RWPE2 (cell line): ENCODE data around the gene FARP2.

Experiments
- ATAC-seq: fragments of 200-7000 bp; cut with Tn5 transposase; 3 replicates; pipeline ENCODE4 v1.9.1; 2021; ENCODE audit warnings: low read depth
- DNase-seq: peaks from one replicate; pipeline ENCODE4 v3.0.0-alpha.2; 2020; ENCODE audit warnings: low spot score
- H3K27ac ChIP-seq: fragments of 450-650 bp; 2 replicates; pipeline ENCODE4 v1.5.1; 2017; ENCODE audit warnings: mild to moderate bottlenecking; ENCODE audit not compliant: poor library complexity, severe bottlenecking
- H3K27me3 ChIP-seq: fragments of 250-450 bp; sonication (Bioruptor Pico); 2 replicates; pipeline ENCODE4 v1.5.1; 2021; ENCODE audit warnings: mild to moderate bottlenecking, moderate library complexity; ENCODE audit not compliant: insufficient read depth, poor library complexity, severe bottlenecking
- H3K36me3 ChIP-seq: fragments of 250-450 bp; sonication (Bioruptor Pico); 2 replicates; pipeline ENCODE4 v1.5.1; 2020; ENCODE audit warnings: low read depth, mild to moderate bottlenecking, moderate library complexity
- H3K4me1 ChIP-seq: fragments of 250-450 bp; sonication (Bioruptor Pico); 2 replicates; pipeline ENCODE4 v1.5.1; 2021; ENCODE audit warnings: mild to moderate bottlenecking, moderate library complexity; ENCODE audit not compliant: insufficient read depth, poor library complexity, severe bottlenecking
- H3K4me3 ChIP-seq: fragments of 250-450 bp; sonication (Bioruptor Pico); 2 replicates; pipeline ENCODE4 v1.5.1; 2021; ENCODE audit warnings: mild to moderate bottlenecking, moderate library complexity; ENCODE audit not compliant: severe bottlenecking
- H3K9me3 ChIP-seq: fragments of 250-450 bp; sonication (Bioruptor Pico); 2 replicates; pipeline ENCODE4 v1.5.1; 2021; ENCODE audit warnings: mild to moderate bottlenecking, moderate library complexity; ENCODE audit not compliant: severe bottlenecking
- TF ChIP-seq, protein P1 (sequence below): fragments of 450-650 bp; IDR thresholded peaks from one replicate; pipeline ENCODE4 v1.5.1; 2017; ENCODE audit warnings: mild to moderate bottlenecking, moderate library complexity; ENCODE audit not compliant: poor library complexity, severe bottlenecking

Gene FARP2

GRCh38 chr2:241314226-241315092 is 41.6 kb upstream of the FARP2 start:
- Histone ChIP-seq H3K4me3 (peak overlapping the region; percentile 95), H3K36me3 (peaks cover 33% of the 10 kb centered on the region), H3K4me1 (peaks cover 56% of the 10 kb centered on the region), H3K27me3 (no peaks in the 10 kb centered on the region), H3K9me3 (no peaks in the 10 kb centered on the region), H3K27ac (peak overlapping the region; percentile 83)
- TF ChIP-seq, protein P1, sequence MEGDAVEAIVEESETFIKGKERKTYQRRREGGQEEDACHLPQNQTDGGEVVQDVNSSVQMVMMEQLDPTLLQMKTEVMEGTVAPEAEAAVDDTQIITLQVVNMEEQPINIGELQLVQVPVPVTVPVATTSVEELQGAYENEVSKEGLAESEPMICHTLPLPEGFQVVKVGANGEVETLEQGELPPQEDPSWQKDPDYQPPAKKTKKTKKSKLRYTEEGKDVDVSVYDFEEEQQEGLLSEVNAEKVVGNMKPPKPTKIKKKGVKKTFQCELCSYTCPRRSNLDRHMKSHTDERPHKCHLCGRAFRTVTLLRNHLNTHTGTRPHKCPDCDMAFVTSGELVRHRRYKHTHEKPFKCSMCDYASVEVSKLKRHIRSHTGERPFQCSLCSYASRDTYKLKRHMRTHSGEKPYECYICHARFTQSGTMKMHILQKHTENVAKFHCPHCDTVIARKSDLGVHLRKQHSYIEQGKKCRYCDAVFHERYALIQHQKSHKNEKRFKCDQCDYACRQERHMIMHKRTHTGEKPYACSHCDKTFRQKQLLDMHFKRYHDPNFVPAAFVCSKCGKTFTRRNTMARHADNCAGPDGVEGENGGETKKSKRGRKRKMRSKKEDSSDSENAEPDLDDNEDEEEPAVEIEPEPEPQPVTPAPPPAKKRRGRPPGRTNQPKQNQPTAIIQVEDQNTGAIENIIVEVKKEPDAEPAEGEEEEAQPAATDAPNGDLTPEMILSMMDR, result no peak
- DNase-seq (no peak), ATAC-seq (no peak)

- peak; percentile 83 for ATAC-seq
These were observed 40.8 kb upstream of the FARP2 start, which contains the start of gene HDLBP for GRCh38 chr2:241315093-241315878. TSS of gene HDLBP (minus strand) at chr2:241315672. CDS start at chr2:241266869, 48,803 bp downstream.

DNA sequence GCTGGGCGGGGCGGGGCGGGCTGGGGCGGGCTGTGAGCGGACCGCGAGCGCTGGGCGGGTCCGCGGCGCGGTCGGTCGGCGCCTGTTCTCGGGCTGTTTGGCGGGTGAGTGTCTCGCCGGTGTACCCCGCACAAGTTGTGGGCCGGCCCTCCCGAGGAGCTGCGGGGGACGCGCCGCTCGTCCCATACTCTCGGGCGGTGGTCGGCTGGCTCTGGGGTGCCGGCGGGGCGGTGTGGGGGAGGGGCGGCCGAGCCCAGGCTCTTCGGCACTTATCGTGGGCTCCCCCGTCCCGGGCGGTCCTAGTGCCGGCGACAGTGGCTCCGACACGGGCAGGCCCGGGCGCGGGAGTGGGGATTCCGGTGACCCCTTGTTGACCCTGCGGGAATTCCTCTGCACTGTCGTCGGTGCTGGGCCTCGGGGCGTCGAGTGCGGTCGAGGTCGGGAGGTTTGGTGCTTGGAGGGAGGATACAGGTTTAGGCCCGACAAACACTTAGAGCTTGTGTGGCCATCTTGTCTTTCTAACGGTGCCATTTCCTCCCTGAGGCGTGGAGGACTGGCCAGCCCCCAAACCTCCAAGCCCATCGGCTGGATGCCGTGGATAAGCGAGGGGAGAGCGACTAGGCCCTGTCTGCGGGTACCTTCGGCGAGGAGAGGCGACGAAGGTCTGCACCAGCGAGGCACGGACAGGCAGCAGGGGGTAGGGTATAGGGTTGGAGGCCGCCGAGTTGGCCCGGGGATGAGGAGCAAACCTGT is 40.0 kb upstream of the FARP2 start, which contains the start of gene SEPTIN2:
TSS of gene SEPTIN2 (plus strand) at position 47 of the 753 bp plus-strand sequence. CDS start 8,308 bp downstream, outside the sequence.
- Histone ChIP-seq H3K4me3 (peak within 1 kb of the TSS; percentile 95), H3K27me3 (no peaks in the 10 kb centered on the region), H3K36me3 (peaks cover 47% of the 10 kb centered on the region), H3K27ac (peak within 1 kb of the TSS; percentile 83), H3K4me1 (peaks cover 58% of the 10 kb centered on the region), H3K9me3 (no peaks in the 10 kb centered on the region)
- TF ChIP-seq, protein P1, result no peak
- ATAC-seq, result peak; percentile 48
- peak; percentile 77 for DNase-seq

More at GRCh38 chr2:241315093-241315878, 40.8 kb upstream of the FARP2 start, which contains the start of gene HDLBP:
- Histone ChIP-seq H3K4me3 (peak within 1 kb of the TSS; percentile 95), H3K4me1 (peaks cover 56% of the 10 kb centered on the region), H3K36me3 (peaks cover 41% of the 10 kb centered on the region), H3K27ac (peak within 1 kb of the TSS; percentile 83), H3K27me3 (no peaks in the 10 kb centered on the region), H3K9me3 (no peaks in the 10 kb centered on the region)
- peak; percentile 98 for DNase-seq
- TF ChIP-seq, protein P1, result peak; percentile 84

DNA sequence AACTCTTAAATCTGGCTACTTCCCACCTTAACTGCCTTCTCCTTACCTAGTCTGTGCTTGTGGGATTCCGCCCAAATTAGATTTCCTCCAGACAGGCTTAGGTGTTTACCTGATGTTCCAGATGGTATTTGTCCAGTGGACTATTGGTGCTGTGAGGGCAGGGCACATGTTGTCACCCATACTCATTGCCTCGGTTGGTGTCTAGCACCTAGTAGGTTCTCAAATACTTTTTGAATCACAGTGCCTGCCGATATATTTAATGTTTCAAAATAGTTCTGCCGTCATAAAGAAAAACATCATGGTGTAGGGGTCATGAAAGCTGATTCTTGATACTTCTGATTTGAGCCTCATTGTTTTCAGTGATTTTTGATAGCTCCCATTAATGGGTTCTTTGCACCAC is 39.3 kb upstream of the FARP2 start:
- ATAC-seq, result no peak
- peaks cover 59% of the 10 kb centered on the region for H3K4me1 ChIP-seq
- DNase-seq, result no peak
- TF ChIP-seq, protein P1, result no peak
- peak overlapping the region; percentile 83 for H3K27ac ChIP-seq
- H3K36me3 ChIP-seq, result peaks cover 47% of the 10 kb centered on the region
- no peaks in the 10 kb centered on the region for H3K9me3 ChIP-seq
- H3K27me3 ChIP-seq, result no peaks in the 10 kb centered on the region
- peak overlapping the region; percentile 95 for H3K4me3 ChIP-seq
